ENCODE data around the gene ITPK1.

ITPK1 gene

DNA sequence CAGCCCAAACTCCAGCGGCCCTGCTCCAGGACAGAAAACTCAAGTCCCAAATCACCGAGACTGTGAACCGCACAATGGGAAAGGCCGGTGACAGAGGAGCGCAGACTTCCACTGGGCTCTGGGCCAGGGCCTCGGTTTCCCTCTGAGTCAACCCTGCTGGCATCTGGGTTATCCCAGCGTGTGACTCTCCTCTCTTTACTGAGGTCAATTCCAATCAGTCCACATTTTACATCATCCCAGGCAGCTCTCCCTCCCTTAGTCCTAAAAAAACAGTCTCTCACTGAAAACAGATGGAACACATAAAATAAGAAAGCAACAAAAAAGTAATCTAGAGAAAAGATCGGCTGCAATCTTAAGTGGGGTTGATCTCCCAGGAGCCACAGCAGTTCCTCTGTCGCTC lies 36.9 kb downstream of the ITPK1 start:
- H3K36me3 ChIP-seq (ENCODE audit: insufficient read depth, low read length) = no peaks in the 10 kb centered on the region
- no peaks in the 10 kb centered on the region for H3K9me3 ChIP-seq (ENCODE audit: insufficient read depth, low read length, severe bottlenecking)
- H3K9ac ChIP-seq (ENCODE audit: low read depth, low read length) = no peak overlapping the region
- H3K27ac ChIP-seq (ENCODE audit: low read length) = no peak overlapping the region
- TF ChIP-seq, protein P1, sequence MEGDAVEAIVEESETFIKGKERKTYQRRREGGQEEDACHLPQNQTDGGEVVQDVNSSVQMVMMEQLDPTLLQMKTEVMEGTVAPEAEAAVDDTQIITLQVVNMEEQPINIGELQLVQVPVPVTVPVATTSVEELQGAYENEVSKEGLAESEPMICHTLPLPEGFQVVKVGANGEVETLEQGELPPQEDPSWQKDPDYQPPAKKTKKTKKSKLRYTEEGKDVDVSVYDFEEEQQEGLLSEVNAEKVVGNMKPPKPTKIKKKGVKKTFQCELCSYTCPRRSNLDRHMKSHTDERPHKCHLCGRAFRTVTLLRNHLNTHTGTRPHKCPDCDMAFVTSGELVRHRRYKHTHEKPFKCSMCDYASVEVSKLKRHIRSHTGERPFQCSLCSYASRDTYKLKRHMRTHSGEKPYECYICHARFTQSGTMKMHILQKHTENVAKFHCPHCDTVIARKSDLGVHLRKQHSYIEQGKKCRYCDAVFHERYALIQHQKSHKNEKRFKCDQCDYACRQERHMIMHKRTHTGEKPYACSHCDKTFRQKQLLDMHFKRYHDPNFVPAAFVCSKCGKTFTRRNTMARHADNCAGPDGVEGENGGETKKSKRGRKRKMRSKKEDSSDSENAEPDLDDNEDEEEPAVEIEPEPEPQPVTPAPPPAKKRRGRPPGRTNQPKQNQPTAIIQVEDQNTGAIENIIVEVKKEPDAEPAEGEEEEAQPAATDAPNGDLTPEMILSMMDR (IDR thresholded peaks at IDR 0.05; ENCODE audit: borderline replicate concordance, extremely low read depth, low read length, poor library complexity, severe bottlenecking) = no peak
- no peak for TF ChIP-seq EZH2 (IDR thresholded peaks at IDR 0.05; ENCODE audit: borderline replicate concordance, low read depth, low read length, severe bottlenecking)
- DNase-seq (no peak), ATAC-seq (ENCODE audit: insufficient read depth, low read depth) (no peak)
- no peak overlapping the region for H3K4me2 ChIP-seq (ENCODE audit: insufficient read depth, low read length)
- H3K4me3 ChIP-seq (ENCODE audit: low read depth in 1 of 2, low read length in 2 of 2) = no peak overlapping the region
- peaks cover 2% of the 10 kb centered on the region; the same call in 1 of the 2 replicates for H3K4me1 ChIP-seq (ENCODE audit: insufficient read depth, low read length)
- peaks cover 46% of the 10 kb centered on the region for H3K79me2 ChIP-seq (ENCODE audit: insufficient read depth, low read length)
- H3K27me3 ChIP-seq (ENCODE audit: insufficient read depth, low read length, poor library complexity) = no peaks in the 10 kb centered on the region
- peaks cover 78% of the 10 kb centered on the region for H4K20me1 ChIP-seq (ENCODE audit: insufficient read depth, low read length)
- no peak overlapping the region for H2AFZ ChIP-seq (ENCODE audit: low read depth, low read length)

DNA sequence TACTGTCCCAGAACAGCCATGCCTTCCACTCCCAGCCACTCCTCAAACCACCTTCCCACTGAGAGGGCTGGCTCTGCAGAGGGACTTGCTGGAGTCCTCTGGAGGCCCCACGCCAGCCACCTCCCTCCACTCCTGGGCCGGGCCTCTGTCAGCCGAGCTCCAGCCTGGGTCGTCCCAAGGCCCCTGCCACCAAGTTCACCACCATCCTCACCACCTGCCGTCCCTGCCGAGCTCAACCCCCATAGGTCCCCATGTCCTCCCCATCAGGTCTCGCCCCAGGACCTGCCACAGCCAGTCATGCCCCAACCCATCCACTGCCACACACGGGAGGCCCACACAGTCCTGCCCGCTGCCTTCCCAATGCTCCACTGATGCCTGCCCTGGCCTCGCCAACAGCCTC lies 39.0 kb downstream of the ITPK1 start:
- Histone ChIP-seq H4K20me1 (ENCODE audit: insufficient read depth, low read length) (peaks cover 70% of the 10 kb centered on the region), H3K9ac (ENCODE audit: low read depth, low read length) (no peak overlapping the region), H3K4me3 (ENCODE audit: low read depth in 1 of 2, low read length in 2 of 2) (no peak overlapping the region), H3K9me3 (ENCODE audit: insufficient read depth, low read length, severe bottlenecking) (no peaks in the 10 kb centered on the region), H3K4me2 (ENCODE audit: insufficient read depth, low read length) (no peak overlapping the region), H3K36me3 (ENCODE audit: insufficient read depth, low read length) (peaks cover 7% of the 10 kb centered on the region), H3K4me1 (ENCODE audit: insufficient read depth, low read length) (no peaks in the 10 kb centered on the region), H2AFZ (ENCODE audit: low read depth, low read length) (no peak overlapping the region), H3K27ac (ENCODE audit: low read length) (no peak overlapping the region), H3K27me3 (ENCODE audit: insufficient read depth, low read length, poor library complexity) (no peaks in the 10 kb centered on the region), H3K79me2 (ENCODE audit: insufficient read depth, low read length) (peaks cover 29% of the 10 kb centered on the region)
- no peak for ATAC-seq (ENCODE audit: insufficient read depth, low read depth)
- TF ChIP-seq EZH2 (IDR thresholded peaks at IDR 0.05; ENCODE audit: borderline replicate concordance, low read depth, low read length, severe bottlenecking) = no peak
- TF ChIP-seq, protein P1 (IDR thresholded peaks at IDR 0.05; ENCODE audit: borderline replicate concordance, extremely low read depth, low read length, poor library complexity, severe bottlenecking) = no peak
- DNase-seq = no peak

DNA sequence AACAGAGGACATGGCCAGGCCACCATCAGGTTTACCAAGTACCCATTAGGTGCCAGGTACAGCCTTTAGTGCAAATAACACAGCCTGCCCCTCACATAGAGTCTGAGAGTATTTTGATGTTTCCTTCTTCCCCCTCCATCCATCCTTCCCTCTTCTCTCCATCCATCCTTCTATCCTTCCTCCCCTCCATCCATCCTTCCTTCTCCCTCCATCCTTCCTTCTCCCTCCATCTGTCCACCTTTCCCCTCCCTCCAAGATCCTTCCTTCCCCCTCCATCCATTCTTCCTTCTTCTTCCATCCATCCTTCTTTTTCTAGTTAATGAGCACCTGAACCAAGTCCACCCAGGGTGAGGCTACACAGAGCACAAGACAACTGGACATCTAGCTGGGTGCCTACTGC lies 39.8 kb downstream of the ITPK1 start:
- H3K4me2 ChIP-seq (ENCODE audit: insufficient read depth, low read length) = no peak overlapping the region

DNA sequence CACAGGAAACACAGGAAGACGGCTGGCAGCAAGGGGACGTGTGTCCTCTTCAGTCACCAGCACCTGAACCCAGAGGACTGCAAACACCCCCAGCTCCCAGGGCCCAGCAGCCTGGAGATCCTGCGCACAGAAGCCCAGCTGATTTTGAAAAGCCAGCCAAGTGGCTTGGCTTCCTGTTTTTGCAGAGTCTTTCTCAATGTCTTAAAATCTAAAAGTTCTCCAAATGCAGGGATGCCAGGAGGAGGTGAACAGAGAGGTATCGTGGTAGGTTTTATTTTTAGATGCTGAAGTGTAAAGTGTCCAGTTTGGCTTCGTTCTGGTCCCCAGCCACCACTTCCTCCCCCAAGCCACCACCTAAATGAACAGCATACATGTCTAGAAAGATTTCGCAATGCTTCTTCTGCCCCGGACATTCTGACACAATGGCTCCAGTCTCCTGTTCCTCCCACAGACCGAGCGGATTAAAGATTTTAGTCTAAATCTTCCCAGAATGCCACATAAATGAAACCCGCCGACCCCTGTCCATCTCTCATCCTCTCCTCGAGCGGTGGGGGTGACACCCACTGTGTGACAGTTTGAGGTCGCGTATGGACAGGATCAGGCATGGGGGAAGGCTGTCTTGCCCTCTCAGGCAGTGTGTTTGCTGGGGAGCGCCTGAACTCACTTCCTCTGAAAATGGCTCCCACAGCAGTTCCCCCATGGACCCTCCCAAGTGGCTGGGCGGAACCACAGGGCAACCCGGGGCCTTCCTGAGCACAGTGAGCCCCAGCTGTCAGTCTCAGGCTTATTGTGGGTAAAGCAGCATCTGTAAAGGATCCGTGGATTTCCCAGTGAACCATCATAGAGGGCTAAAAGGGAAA lies 41.6 kb downstream of the ITPK1 start:
- Histone ChIP-seq H3K27me3 (ENCODE audit: insufficient read depth, low read length, poor library complexity) (no peaks in the 10 kb centered on the region), H2AFZ (ENCODE audit: low read depth, low read length) (no peak overlapping the region), H3K9me3 (ENCODE audit: insufficient read depth, low read length, severe bottlenecking) (no peaks in the 10 kb centered on the region), H3K4me1 (ENCODE audit: insufficient read depth, low read length) (no peaks in the 10 kb centered on the region), H3K36me3 (ENCODE audit: insufficient read depth, low read length) (peaks cover 7% of the 10 kb centered on the region), H3K4me2 (ENCODE audit: insufficient read depth, low read length) (no peak overlapping the region), H3K9ac (ENCODE audit: low read depth, low read length) (no peak overlapping the region), H3K27ac (ENCODE audit: low read length) (no peak overlapping the region), H3K79me2 (ENCODE audit: insufficient read depth, low read length) (peaks cover 17% of the 10 kb centered on the region), H3K4me3 (ENCODE audit: low read depth in 1 of 2, low read length in 2 of 2) (no peak overlapping the region), H4K20me1 (ENCODE audit: insufficient read depth, low read length) (peaks cover 65% of the 10 kb centered on the region)
- DNase-seq (no peak), ATAC-seq (ENCODE audit: insufficient read depth, low read depth) (no peak)
- TF ChIP-seq EZH2 (IDR thresholded peaks at IDR 0.05; ENCODE audit: borderline replicate concordance, low read depth, low read length, severe bottlenecking) = no peak
- TF ChIP-seq, protein P1 (IDR thresholded peaks at IDR 0.05; ENCODE audit: borderline replicate concordance, extremely low read depth, low read length, poor library complexity, severe bottlenecking) = no peak

More for the DNA sequence above, 39.8 kb downstream of the ITPK1 start:
- H3K27me3 ChIP-seq (ENCODE audit: insufficient read depth, low read length, poor library complexity) = no peaks in the 10 kb centered on the region
- H3K79me2 ChIP-seq (ENCODE audit: insufficient read depth, low read length) = peaks cover 28% of the 10 kb centered on the region
- H2AFZ ChIP-seq (ENCODE audit: low read depth, low read length) = no peak overlapping the region
- DNase-seq = no peak
- H3K4me3 ChIP-seq (ENCODE audit: low read depth in 1 of 2, low read length in 2 of 2) = no peak overlapping the region
- H3K9me3 ChIP-seq (ENCODE audit: insufficient read depth, low read length, severe bottlenecking) = no peaks in the 10 kb centered on the region
- peaks cover 69% of the 10 kb centered on the region for H4K20me1 ChIP-seq (ENCODE audit: insufficient read depth, low read length)
- no peaks in the 10 kb centered on the region for H3K4me1 ChIP-seq (ENCODE audit: insufficient read depth, low read length)
- H3K27ac ChIP-seq (ENCODE audit: low read length) = no peak overlapping the region
- ATAC-seq (ENCODE audit: insufficient read depth, low read depth) = no peak
- H3K36me3 ChIP-seq (ENCODE audit: insufficient read depth, low read length) = peaks cover 7% of the 10 kb centered on the region
- H3K9ac ChIP-seq (ENCODE audit: low read depth, low read length) = no peak overlapping the region
- no peak for TF ChIP-seq EZH2 (IDR thresholded peaks at IDR 0.05; ENCODE audit: borderline replicate concordance, low read depth, low read length, severe bottlenecking)

Measured in DND-41 (cell line).